Keratinocyte (primary cell): ENCODE results near the gene ARHGAP8.

Experiments
- CTCF ChIP-seq, 3 experiments: IDR thresholded peaks in 1 of 3; conservative IDR thresholded peaks in 1 of 3; optimal IDR thresholded peaks in 1 of 3; 2 replicates in 2 of 3; 3 replicates in 1 of 3; pipeline versions ENCODE3 to v1.5.1; 2011; ENCODE audit warnings: low read length in 3 of 3, mild to moderate bottlenecking in 3 of 3, moderate library complexity in 2 of 3, control low read depth in 1 of 3, inconsistent platforms in 1 of 3; ENCODE audit not compliant: insufficient read depth in 2 of 3; ENCODE audit errors: extremely low read depth in 1 of 3
- EZH2 ChIP-seq: IDR thresholded peaks from one replicate; pipeline ENCODE4 v1.6.1; 2012; ENCODE audit warnings: inconsistent platforms, mild to moderate bottlenecking, low read length, moderate library complexity

- TF ChIP-seq CTCF (optimal IDR thresholded peaks at IDR 0.05 in 1 of 3, IDR thresholded peaks at IDR 0.05 in 1 of 3, conservative IDR thresholded peaks at IDR 0.05 in 1 of 3; ENCODE audit: extremely low read depth in 1 of 3, insufficient read depth in 2 of 3, low read length in 3 of 3) (no peak), EZH2 (no peak)
Observed at GRCh38 chr22:44859641-44860040, 107.3 kb downstream of the ARHGAP8 start.
